Measurements from ENCODE around the gene FUT7. TPM values are rescaled to one million over a fixed set of nuclear protein-coding genes. Genes with fewer than 3 reads are reported as not detected.

The FUT7 gene
- total and polyA plus RNA-seq, 2 of the 8 experiments (the other 6 are each of a cell fraction or from before 2014, with no cell fraction given), result not detected

DNA sequence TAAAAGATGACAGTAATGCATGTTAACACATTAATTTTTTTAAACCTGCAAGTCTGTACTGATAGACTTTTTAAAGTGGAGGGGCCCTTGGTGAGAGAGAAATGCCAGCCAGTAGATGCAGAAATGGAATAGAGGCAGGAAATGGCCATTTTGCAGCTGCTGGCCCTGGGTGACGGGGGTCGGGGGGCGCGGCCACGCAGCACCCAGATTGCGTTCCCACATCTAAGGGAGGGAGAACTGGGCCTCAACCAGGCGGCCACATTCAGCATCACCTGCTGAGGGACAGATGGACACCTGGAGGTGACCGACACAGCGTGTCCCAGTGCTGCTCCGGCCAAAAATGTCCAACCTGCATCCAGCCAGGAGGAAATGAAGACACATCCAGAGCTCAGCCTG lies 29.2 kb downstream of the FUT7 start (continued):
- TF ChIP-seq, protein P1, sequence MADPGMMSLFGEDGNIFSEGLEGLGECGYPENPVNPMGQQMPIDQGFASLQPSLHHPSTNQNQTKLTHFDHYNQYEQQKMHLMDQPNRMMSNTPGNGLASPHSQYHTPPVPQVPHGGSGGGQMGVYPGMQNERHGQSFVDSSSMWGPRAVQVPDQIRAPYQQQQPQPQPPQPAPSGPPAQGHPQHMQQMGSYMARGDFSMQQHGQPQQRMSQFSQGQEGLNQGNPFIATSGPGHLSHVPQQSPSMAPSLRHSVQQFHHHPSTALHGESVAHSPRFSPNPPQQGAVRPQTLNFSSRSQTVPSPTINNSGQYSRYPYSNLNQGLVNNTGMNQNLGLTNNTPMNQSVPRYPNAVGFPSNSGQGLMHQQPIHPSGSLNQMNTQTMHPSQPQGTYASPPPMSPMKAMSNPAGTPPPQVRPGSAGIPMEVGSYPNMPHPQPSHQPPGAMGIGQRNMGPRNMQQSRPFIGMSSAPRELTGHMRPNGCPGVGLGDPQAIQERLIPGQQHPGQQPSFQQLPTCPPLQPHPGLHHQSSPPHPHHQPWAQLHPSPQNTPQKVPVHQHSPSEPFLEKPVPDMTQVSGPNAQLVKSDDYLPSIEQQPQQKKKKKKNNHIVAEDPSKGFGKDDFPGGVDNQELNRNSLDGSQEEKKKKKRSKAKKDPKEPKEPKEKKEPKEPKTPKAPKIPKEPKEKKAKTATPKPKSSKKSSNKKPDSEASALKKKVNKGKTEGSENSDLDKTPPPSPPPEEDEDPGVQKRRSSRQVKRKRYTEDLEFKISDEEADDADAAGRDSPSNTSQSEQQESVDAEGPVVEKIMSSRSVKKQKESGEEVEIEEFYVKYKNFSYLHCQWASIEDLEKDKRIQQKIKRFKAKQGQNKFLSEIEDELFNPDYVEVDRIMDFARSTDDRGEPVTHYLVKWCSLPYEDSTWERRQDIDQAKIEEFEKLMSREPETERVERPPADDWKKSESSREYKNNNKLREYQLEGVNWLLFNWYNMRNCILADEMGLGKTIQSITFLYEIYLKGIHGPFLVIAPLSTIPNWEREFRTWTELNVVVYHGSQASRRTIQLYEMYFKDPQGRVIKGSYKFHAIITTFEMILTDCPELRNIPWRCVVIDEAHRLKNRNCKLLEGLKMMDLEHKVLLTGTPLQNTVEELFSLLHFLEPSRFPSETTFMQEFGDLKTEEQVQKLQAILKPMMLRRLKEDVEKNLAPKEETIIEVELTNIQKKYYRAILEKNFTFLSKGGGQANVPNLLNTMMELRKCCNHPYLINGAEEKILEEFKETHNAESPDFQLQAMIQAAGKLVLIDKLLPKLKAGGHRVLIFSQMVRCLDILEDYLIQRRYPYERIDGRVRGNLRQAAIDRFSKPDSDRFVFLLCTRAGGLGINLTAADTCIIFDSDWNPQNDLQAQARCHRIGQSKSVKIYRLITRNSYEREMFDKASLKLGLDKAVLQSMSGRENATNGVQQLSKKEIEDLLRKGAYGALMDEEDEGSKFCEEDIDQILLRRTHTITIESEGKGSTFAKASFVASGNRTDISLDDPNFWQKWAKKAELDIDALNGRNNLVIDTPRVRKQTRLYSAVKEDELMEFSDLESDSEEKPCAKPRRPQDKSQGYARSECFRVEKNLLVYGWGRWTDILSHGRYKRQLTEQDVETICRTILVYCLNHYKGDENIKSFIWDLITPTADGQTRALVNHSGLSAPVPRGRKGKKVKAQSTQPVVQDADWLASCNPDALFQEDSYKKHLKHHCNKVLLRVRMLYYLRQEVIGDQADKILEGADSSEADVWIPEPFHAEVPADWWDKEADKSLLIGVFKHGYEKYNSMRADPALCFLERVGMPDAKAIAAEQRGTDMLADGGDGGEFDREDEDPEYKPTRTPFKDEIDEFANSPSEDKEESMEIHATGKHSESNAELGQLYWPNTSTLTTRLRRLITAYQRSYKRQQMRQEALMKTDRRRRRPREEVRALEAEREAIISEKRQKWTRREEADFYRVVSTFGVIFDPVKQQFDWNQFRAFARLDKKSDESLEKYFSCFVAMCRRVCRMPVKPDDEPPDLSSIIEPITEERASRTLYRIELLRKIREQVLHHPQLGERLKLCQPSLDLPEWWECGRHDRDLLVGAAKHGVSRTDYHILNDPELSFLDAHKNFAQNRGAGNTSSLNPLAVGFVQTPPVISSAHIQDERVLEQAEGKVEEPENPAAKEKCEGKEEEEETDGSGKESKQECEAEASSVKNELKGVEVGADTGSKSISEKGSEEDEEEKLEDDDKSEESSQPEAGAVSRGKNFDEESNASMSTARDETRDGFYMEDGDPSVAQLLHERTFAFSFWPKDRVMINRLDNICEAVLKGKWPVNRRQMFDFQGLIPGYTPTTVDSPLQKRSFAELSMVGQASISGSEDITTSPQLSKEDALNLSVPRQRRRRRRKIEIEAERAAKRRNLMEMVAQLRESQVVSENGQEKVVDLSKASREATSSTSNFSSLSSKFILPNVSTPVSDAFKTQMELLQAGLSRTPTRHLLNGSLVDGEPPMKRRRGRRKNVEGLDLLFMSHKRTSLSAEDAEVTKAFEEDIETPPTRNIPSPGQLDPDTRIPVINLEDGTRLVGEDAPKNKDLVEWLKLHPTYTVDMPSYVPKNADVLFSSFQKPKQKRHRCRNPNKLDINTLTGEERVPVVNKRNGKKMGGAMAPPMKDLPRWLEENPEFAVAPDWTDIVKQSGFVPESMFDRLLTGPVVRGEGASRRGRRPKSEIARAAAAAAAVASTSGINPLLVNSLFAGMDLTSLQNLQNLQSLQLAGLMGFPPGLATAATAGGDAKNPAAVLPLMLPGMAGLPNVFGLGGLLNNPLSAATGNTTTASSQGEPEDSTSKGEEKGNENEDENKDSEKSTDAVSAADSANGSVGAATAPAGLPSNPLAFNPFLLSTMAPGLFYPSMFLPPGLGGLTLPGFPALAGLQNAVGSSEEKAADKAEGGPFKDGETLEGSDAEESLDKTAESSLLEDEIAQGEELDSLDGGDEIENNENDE (IDR thresholded peaks at IDR 0.05; ENCODE audit: insufficient replicate concordance, low read length), result no peak
- no peak for TF ChIP-seq JUND (IDR thresholded peaks at IDR 0.05; ENCODE audit: low read length)
- no peak for TF ChIP-seq KDM4A (IDR thresholded peaks at IDR 0.05; ENCODE audit: low read depth, low read length, severe bottlenecking)
- no peak for TF ChIP-seq BRCA1 (IDR thresholded peaks at IDR 0.05; ENCODE audit: low read depth, low read length)
- TF ChIP-seq GABPA (IDR thresholded peaks at IDR 0.05; ENCODE audit: borderline replicate concordance, insufficient read depth, low read length), result no peak
- TF ChIP-seq, protein P2, sequence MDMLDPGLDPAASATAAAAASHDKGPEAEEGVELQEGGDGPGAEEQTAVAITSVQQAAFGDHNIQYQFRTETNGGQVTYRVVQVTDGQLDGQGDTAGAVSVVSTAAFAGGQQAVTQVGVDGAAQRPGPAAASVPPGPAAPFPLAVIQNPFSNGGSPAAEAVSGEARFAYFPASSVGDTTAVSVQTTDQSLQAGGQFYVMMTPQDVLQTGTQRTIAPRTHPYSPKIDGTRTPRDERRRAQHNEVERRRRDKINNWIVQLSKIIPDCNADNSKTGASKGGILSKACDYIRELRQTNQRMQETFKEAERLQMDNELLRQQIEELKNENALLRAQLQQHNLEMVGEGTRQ (IDR thresholded peaks at IDR 0.05; ENCODE audit: low read length), result no peak
- TF ChIP-seq, protein P3, sequence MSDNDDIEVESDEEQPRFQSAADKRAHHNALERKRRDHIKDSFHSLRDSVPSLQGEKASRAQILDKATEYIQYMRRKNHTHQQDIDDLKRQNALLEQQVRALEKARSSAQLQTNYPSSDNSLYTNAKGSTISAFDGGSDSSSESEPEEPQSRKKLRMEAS (IDR thresholded peaks at IDR 0.05), result no peak
